HG02970 (cell line): ENCODE results near the gene ZFP91.

ENCODE experiments used
- ATAC-seq: cut with Tn5 transposase; IDR thresholded peaks from one replicate; pipeline ENCODE4 v1.9.1; 2021; ENCODE audit warnings: mild to moderate bottlenecking, moderate library complexity, moderate number of reproducible peaks; ENCODE audit not compliant: unreplicated experiment, low FRiP score

Gene ZFP91

DNA sequence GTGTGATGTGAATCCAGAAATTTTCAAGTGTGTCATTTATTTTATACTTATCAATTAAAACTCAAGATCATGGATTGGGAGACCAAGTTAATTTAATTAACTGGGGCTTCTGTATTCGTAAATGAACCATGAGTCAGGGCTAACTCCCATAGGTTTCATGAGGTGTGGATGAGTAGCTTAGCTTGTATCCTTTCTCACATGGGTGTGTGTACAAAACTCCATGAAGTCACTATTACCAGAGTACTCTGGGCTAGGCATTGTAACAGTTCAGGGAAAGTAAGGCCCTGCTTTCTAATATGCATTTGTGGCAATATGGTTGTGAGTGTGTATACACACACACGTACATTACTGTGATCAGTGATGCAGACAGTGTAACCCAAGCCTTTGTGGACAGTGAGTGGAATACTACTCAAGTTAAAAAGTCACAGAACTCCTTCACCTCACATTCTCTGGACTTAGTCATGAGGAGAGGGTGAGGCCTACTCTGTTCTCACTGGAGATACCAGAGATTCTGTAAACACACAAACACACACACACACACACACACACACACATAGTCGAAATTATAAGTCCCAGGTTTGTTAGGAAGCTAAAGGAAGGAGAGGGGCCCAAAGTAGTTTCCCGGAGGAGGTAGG is 47.1 kb downstream of the ZFP91 start:
- ATAC-seq, result no peak

- ATAC-seq, result no peak
Measured at GRCh38 chr11:58626934-58627483, 48.1 kb downstream of the ZFP91 start.

DNA sequence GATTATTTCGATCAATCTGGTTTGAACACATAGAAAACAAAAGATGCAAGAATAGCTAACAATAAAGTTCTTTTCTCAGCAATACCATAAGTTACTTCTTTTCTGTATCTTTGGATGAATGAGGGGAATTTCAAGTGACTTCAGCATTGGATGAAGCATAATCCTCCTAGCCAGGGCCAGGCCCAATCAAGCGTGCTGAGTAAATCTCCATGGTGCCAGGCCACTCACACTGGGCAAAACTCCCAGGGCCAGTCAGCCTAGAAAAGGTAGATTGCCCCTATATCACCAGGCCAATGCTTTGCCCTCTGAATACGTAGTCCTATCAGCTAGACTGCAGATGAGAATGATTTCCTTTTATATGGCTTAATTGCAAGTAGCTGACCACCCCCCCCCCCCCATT is 49.6 kb downstream of the ZFP91 start:
- ATAC-seq, result no peak

GRCh38 chr11:58629857-58630256 is 51.0 kb downstream of the ZFP91 start:
- ATAC-seq, result no peak

- no peak for ATAC-seq
Measured at GRCh38 chr11:58631378-58631777, 52.5 kb downstream of the ZFP91 start.

DNA sequence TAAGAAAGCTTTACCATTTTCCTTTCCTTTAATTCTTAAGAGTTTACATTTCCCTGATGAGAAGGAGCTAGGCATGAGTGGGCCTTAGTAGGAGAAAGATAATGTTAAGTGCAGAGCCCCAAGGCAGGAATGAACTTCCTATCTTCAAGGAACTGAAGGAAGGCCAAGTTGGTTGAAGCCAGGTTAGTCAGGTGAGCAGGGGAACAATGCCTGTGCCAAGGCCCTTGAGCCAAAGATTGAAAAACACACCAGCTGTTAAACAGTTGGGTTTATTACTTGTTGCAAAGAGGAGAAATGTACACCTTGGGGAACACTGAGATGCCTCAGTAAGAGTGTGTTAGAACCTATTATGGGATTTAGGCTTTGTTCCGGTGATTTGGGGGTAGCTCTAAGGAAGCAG is 53.6 kb downstream of the ZFP91 start:
- ATAC-seq, result no peak

- no peak for ATAC-seq
Measured at GRCh38 chr11:58636587-58636986, 57.7 kb downstream of the ZFP91 start.

DNA sequence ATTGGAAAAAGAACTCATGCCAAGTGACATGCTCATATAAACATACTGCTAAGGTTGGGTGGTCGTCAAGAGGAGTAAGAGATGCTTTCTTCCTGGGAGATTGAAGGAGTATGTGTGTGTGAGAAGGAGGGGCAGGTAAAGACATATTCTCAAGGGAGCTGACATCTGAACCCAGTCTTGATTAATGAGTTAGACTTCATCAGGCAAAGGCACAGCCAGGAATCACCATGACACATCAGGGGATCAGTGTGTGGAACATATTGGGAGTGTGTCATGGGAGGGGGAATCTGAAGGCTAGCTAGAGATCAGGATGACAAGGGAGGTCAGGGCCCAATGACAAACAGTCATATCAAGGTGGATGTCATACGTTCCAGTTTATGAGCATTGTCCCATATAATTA is 58.5 kb downstream of the ZFP91 start:
- no peak for ATAC-seq

DNA sequence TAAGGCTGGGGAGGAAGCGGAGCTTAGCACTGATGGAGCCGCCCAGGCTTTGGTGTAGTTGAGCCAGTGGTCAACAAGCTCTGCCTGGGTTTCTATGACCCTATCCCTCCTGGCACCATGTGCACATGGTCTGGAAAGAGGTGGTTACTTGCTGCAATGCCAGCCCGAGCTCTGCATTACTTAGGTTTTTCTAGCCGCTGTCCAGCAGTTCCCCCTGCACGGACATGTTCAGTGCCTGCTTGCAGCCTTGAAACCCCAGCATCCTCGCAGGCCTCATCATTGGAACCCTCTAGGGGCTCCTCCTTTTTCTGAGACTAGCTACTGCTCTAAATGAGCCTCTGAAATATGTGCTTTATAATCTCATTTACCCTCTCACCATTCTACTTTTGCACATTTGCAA is 60.2 kb downstream of the ZFP91 start:
- ATAC-seq, result no peak

GRCh38 chr11:58639669-58640068 is 60.8 kb downstream of the ZFP91 start:
- no peak for ATAC-seq

- no peak for ATAC-seq
Measured at GRCh38 chr11:58640386-58641023, 61.6 kb downstream of the ZFP91 start.

DNA sequence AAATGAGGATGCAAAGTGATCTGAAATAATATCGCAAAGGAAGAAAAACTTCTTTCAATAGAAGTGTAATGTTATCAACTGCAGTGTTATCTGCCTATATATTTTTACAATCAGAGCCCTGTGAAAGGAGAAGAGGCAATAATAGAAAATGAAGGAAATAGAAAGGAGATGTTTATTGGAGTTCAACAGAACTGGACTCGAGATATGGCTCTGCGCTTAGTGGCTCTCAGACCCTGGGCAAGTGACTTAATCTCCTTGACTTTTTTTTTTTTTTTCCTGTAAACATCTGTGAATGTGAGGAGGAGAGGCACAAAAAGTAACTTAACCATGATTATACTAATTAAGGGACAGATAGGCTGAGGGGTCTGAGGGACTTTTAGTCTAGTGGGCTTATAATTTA is 62.5 kb downstream of the ZFP91 start:
- no peak for ATAC-seq

- no peak for ATAC-seq
Measured at GRCh38 chr11:58641803-58642581, 63.1 kb downstream of the ZFP91 start.

DNA sequence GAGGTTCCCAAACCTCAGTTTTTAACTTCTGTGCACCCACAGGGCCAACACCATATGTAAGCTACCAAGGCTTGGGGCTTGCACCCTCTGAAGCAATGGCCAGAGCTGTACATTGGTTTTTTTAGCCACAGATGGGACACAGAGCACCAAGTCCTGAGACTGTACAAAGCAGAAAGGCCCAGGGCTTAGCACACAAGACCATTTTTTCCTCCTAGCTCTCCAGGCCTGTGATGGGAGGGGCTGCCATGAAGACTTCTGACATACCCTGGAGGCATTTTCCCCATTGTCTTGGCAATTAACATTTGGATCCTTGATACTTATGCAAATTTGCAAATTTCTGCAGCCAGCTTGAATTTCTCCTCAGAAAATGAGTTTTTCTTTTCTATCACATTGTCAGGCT is 67.0 kb downstream of the ZFP91 start:
- no peak for ATAC-seq

DNA sequence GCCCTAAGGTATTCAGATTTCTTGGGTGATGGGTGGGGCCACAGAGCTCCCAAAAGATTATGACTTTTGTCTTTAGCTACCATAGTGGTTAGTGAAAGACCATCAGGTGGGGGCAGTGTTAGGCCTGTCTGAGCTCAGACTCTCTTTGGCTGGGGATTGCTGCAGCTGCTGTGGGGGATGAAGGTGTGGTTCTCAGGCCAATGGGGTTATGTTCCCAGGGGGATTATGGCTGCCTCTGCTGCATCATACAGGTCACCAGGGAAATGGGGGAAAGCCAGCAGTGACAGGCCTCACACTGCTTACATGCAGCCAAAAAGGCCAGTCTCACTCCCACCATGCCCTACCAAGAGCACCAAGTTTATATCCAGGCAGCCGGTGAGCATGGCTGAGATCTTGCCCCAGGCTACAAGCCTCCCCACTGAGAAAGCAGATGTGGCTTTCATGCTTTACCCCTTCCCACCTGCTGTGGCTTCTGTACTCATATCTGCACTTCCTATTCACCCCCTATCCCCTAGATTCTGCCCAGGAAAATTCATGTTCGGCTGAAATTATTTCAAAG is 68.4 kb downstream of the ZFP91 start:
- peak; percentile 70 for ATAC-seq

GRCh38 chr11:58647866-58648265 is 69.0 kb downstream of the ZFP91 start:
- no peak for ATAC-seq

- ATAC-seq, result no peak
Measured at GRCh38 chr11:58649623-58650022, 70.8 kb downstream of the ZFP91 start.

- no peak for ATAC-seq
Measured at GRCh38 chr11:58650496-58650895, 71.6 kb downstream of the ZFP91 start.

GRCh38 chr11:58652726-58653280 is 73.9 kb downstream of the ZFP91 start:
- no peak for ATAC-seq

GRCh38 chr11:58654079-58654907 is 75.4 kb downstream of the ZFP91 start:
- peak; percentile 86 for ATAC-seq
